HL-60 (cell line): ENCODE results near the gene GPATCH8.

Experiments used
- CTCF ChIP-seq: IDR thresholded peaks from one replicate; pipeline ENCODE4 v1.5.1; 2011; ENCODE audit warnings: low read length, control low read depth, inconsistent platforms; ENCODE audit not compliant: insufficient read depth
- GABPA ChIP-seq: IDR thresholded peaks from 2 replicates; pipeline ENCODE4 v1.6.1; 2012; ENCODE audit warnings: low read depth
- POLR2AphosphoS5 ChIP-seq: IDR thresholded peaks from 2 replicates; pipeline ENCODE4 v1.6.1; 2012; ENCODE audit warnings: low read depth
- REST ChIP-seq: IDR thresholded peaks from 2 replicates; pipeline ENCODE4 v1.6.1; 2012; ENCODE audit warnings: low read depth; ENCODE audit not compliant: insufficient replicate concordance
- SPI1 ChIP-seq: IDR thresholded peaks from 2 replicates; pipeline ENCODE4 v1.6.1; 2012; ENCODE audit warnings: low read depth, mild to moderate bottlenecking, borderline replicate concordance

- TF ChIP-seq CTCF = no peak
- TF ChIP-seq POLR2AphosphoS5 = no peak
- TF ChIP-seq GABPA = no peak
- no peak for TF ChIP-seq REST
- no peak for TF ChIP-seq SPI1
Observed at GRCh38 chr17:44416558-44417289, 86.5 kb downstream of the GPATCH8 start.
